IMR-90 (cell line): ENCODE results near the gene IL19. TPM values are rescaled to one million over a fixed set of nuclear protein-coding genes. Genes with fewer than 3 reads are reported as not detected.
A peak's percentile ranks its signal among the peaks of the same experiment; 100 is the strongest.

Experiments used
- ATAC-seq: fragments of 200-7000 bp; cut with Tn5 transposase; 2 replicates; pipeline ENCODE4 v1.9.1; 2020; ENCODE audit warnings: low read depth, mild to moderate bottlenecking, moderate library complexity
- BruUV-seq: library from RNA; stranded (reverse); fragments of 400-500 nt; replicated peaks from 2 replicates; lab custom pipeline; 2021; lab: Mats Ljungman, UMichigan
- CTCF ChIA-PET: fragments of 300-600 bp; formaldehyde crosslinking; extraction: SDS; loops from one replicate; lab custom pipeline; 2021; ENCODE audit warnings: antibody characterized with exemption; lab: Yijun Ruan, JAX
- POLR2A ChIA-PET: fragments of 300-600 bp; sonication (Branson Sonifier 250); formaldehyde crosslinking; loops from one replicate; lab custom pipeline; 2022; ENCODE audit warnings: antibody characterized with exemption; ENCODE audit not compliant: unreplicated experiment; lab: Charles Lee
- DNase-seq: peaks from one replicate; pipeline ENCODE4 v3.0.0; 2013
- H2AFZ ChIP-seq: replicated peaks from 2 replicates; pipeline ENCODE3; 2013; ENCODE audit warnings: low read length, mild to moderate bottlenecking; ENCODE audit not compliant: poor library complexity
- H2AK5ac ChIP-seq: 2 replicates; pipeline ENCODE4 v1.6.1; 2013; ENCODE audit warnings: low read depth, low read length, inconsistent platforms
- H2AK9ac ChIP-seq: replicated peaks from 2 replicates; pipeline ENCODE3; 2013; ENCODE audit warnings: mild to moderate bottlenecking, low read depth, low read length, moderate library complexity; ENCODE audit not compliant: poor library complexity
- H2BK120ac ChIP-seq: 2 replicates; pipeline ENCODE4 v1.6.1; 2013; ENCODE audit warnings: low read depth, low read length, inconsistent platforms
- H2BK15ac ChIP-seq: 3 replicates; pipeline ENCODE4 v1.6.1; 2013; ENCODE audit warnings: low read depth, low read length, inconsistent platforms
- H2BK20ac ChIP-seq: 2 replicates; pipeline ENCODE4 v1.6.1; 2013; ENCODE audit warnings: low read depth, mild to moderate bottlenecking, inconsistent platforms, low read length, moderate library complexity
- H2BK5ac ChIP-seq: 2 replicates; pipeline ENCODE4 v1.6.1; 2013; ENCODE audit warnings: mild to moderate bottlenecking, low read depth, low read length, inconsistent platforms; ENCODE audit not compliant: poor library complexity, severe bottlenecking
- H3K14ac ChIP-seq: replicated peaks from 2 replicates; pipeline ENCODE4 v1.6.1; 2013; ENCODE audit warnings: low read depth, low read length, inconsistent platforms
- H3K18ac ChIP-seq: 2 replicates; pipeline ENCODE4 v1.6.1; 2013; ENCODE audit warnings: low read depth, low read length, control low read depth
- H3K23ac ChIP-seq: 2 replicates; pipeline ENCODE4 v1.6.1; 2013; ENCODE audit warnings: low read depth, low read length, inconsistent platforms
- H3K27ac ChIP-seq: 2 replicates; pipeline ENCODE4 v1.5.1; 2013; ENCODE audit warnings: mild to moderate bottlenecking, control low read depth, low read length; ENCODE audit not compliant: insufficient read depth
- H3K27me3 ChIP-seq: 2 replicates; pipeline ENCODE4 v1.6.1; 2013; ENCODE audit warnings: low read length; ENCODE audit not compliant: control insufficient read depth, insufficient read depth
- H3K36me3 ChIP-seq: 2 replicates; pipeline ENCODE4 v1.6.1; 2013; ENCODE audit warnings: low read length, mixed read lengths; ENCODE audit not compliant: control insufficient read depth, insufficient read depth
- H3K4ac ChIP-seq: 2 replicates; pipeline ENCODE4 v1.6.1; 2013; ENCODE audit warnings: low read depth, low read length, inconsistent platforms
- H3K4me1 ChIP-seq: 2 replicates; pipeline ENCODE4 v1.6.1; 2013; ENCODE audit warnings: low read length, mixed read lengths; ENCODE audit not compliant: control insufficient read depth, insufficient read depth
- H3K4me2 ChIP-seq: 2 replicates; pipeline ENCODE4 v1.6.1; 2013; ENCODE audit warnings: low read depth, mild to moderate bottlenecking, control low read depth, low read length, moderate library complexity
- H3K4me3 ChIP-seq: 2 replicates; pipeline ENCODE4 v1.5.1; 2013; ENCODE audit warnings: low read depth, mild to moderate bottlenecking, control low read depth, low read length, moderate library complexity; ENCODE audit not compliant: insufficient read depth
- H3K56ac ChIP-seq: 2 replicates; pipeline ENCODE4 v1.6.1; 2013; ENCODE audit warnings: low read length, inconsistent platforms; ENCODE audit not compliant: insufficient read depth; ENCODE audit errors: extremely low read depth
- H3K79me1 ChIP-seq, 2 experiments: 2 replicates each; pipeline ENCODE4 v1.6.1; 2013; ENCODE audit warnings: low read length in 2 of 2, inconsistent platforms in 1 of 2, low read depth in 1 of 2
- H3K9ac ChIP-seq: 2 replicates; pipeline ENCODE4 v1.6.1; 2013; ENCODE audit warnings: low read depth, low read length, control low read depth
- H3K9me1 ChIP-seq: 2 replicates; pipeline ENCODE4 v1.6.1; 2013; ENCODE audit warnings: low read length, inconsistent platforms; ENCODE audit not compliant: insufficient read depth
- H3K9me3 ChIP-seq: 2 replicates; pipeline ENCODE4 v1.6.1; 2013; ENCODE audit warnings: low read length; ENCODE audit not compliant: control insufficient read depth, insufficient read depth
- H4K20me1 ChIP-seq: 2 replicates; pipeline ENCODE4 v1.6.1; 2013; ENCODE audit warnings: low read length, inconsistent platforms; ENCODE audit not compliant: insufficient read depth
- H4K5ac ChIP-seq: 2 replicates; pipeline ENCODE4 v1.6.1; 2013; ENCODE audit warnings: mild to moderate bottlenecking, low read depth, low read length, control low read depth
- H4K8ac ChIP-seq, 2 experiments: 2 replicates each; pipeline ENCODE4 v1.6.1; 2013; ENCODE audit warnings: low read depth in 2 of 2, low read length in 2 of 2, control low read depth in 1 of 2, inconsistent platforms in 1 of 2
- H4K91ac ChIP-seq: 2 replicates; pipeline ENCODE4 v1.6.1; 2013; ENCODE audit warnings: low read depth, low read length, inconsistent platforms; ENCODE audit not compliant: insufficient read depth
- SMC3 ChIP-seq: fragments of 150-350 bp; IDR thresholded peaks from 2 replicates; pipeline ENCODE4 v1.6.1; 2016; ENCODE audit warnings: low read depth, mild to moderate bottlenecking, antibody characterized with exemption, low read length, moderate library complexity
- WGBS, 2 experiments: methylation state at CpG; one replicate each; pipeline versions ENCODE4 v1.1.5 to v1.1.7; 2013; ENCODE audit warnings: missing lambda C conversion rate in 2 of 2; ENCODE audit not compliant: insufficient read length in 1 of 2; ENCODE audit errors: extremely low coverage in 2 of 2; 5-methylcytosine and 5-hydroxymethylcytosine counted together
- dilution Hi-C: fragments of 300-500 bp; cut with HindIII; formaldehyde crosslinking; loops from one replicate; pipeline ENCODE4 v1.14.3; 2018; ENCODE audit warnings: low sequenced_read_pairs; ENCODE audit not compliant: unreplicated experiment
- in situ Hi-C: fragments of 300-500 bp; cut with MboI; formaldehyde crosslinking; loops from 3 replicates; pipeline ENCODE4 v1.14.3; 2019; ENCODE audit warnings: low sequenced_read_pairs, inconsistent platforms, mixed read lengths
- intact Hi-C: fragments of 100-400 bp; cut with micrococcal nuclease; formaldehyde crosslinking; loops from 2 replicates; pipeline ENCODE4 v1.10.0; 2022
- polyA plus RNA-seq, 3 experiments: library from polyadenylated mRNA; depleted of rRNA; stranded (reverse); fragments of >200 nt; gene quantifications; 2 replicates each; pipeline ENCODE4 v1.2.3, GENCODE V29; 2012; ENCODE audit warnings: low replicate concordance in 1 of 3
- total RNA-seq: library from RNA; depleted of rRNA; stranded (reverse); fragments of >200 nt; gene quantifications from 2 replicates; pipeline ENCODE4 v1.2.3, GENCODE V29; 2012

The IL19 gene
- total and polyA plus RNA-seq, 2 of the 4 experiments (the other 2 are of a cell fraction), result not detected

DNA sequence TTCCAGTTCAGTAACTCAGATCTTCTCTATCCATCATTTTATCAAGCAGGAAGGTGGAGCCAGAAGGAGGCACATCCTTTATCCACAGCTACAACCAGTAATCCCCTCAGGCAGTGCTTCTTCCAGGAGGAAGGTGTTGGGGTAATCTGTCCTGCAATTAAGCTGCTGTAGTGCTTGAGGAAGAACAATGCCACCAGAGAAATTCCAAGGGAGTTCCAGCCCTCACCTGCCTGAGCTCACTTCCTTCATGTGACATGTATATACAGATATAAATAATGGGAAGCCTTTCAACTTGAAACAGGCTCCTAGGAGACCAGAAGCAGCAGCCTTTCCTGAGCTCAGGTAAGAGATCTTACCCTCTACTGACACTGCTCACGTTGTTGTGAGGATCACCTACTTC lies 92.7 kb downstream of the IL19 start:
- Histone ChIP-seq H3K9me3 (no peaks in the 10 kb centered on the region), H4K20me1 (no peaks in the 10 kb centered on the region), H4K8ac (no peak overlapping the region), H2BK5ac (no peak overlapping the region), H2AFZ (no peak overlapping the region), H3K27me3 (peaks cover 10% of the 10 kb centered on the region), H3K4me2 (no peak overlapping the region), H3K9me1 (peaks cover 12% of the 10 kb centered on the region), H3K27ac (no peak overlapping the region), H4K5ac (no peak overlapping the region), H3K18ac (no peak overlapping the region), H3K4ac (no peak overlapping the region), H3K4me3 (no peak overlapping the region), H2AK9ac (no peak overlapping the region), H2AK5ac (no peak overlapping the region), H3K36me3 (no peaks in the 10 kb centered on the region), H3K14ac (0 out of 2 replicates have a peak overlapping the region, but pooled peaks have one; percentile 32), H3K9ac (no peak overlapping the region), H2BK120ac (no peak overlapping the region), H3K56ac (no peak overlapping the region), H4K91ac (no peak overlapping the region), H2BK20ac (no peak overlapping the region), H3K4me1 (peaks cover 6% of the 10 kb centered on the region), H3K23ac (no peak overlapping the region), H2BK15ac (no peak overlapping the region), H3K79me1 (no peaks in the 10 kb centered on the region)
- dilution Hi-C loops (no loop called here), in situ Hi-C loops (no loop called here), intact Hi-C loops (no loop called here)
- ATAC-seq (no peak), DNase-seq (no peak)
- TF ChIP-seq SMC3, result no peak
- BruUV-seq, result no TSS peak
- CTCF ChIA-PET, result interaction anchor here (3.0 kb wide), 1 partner anchor 49 kb away, joined by 12 read pairs; no protein-coding TSS in a partner anchor
- POLR2A ChIA-PET, result no interaction called here
- WGBS, 2 experiments, result no CpG with 5 or more reads among the region's 1 CpG
